GM13977 (cell line): Measurements from ENCODE around the gene PKM.

Experiments used
- DNase-seq: peaks from one replicate; pipeline ENCODE4 v3.0.0; 2012; ENCODE audit warnings: low spot score
- CTCF ChIP-seq: IDR thresholded peaks from 2 replicates; pipeline ENCODE4 v1.5.1; 2012; ENCODE audit warnings: mild to moderate bottlenecking, control low read depth; ENCODE audit not compliant: insufficient read depth; ENCODE audit errors: extremely low read depth, missing control alignments
- in situ Hi-C: fragments of 300-500 bp; cut with MboI; formaldehyde crosslinking; loops from one replicate; pipeline ENCODE4 v1.12.0; 2022; ENCODE audit warnings: low sequenced_read_pairs, low pct_unique_long_range_greater_than_20kb, mixed read lengths, inconsistent platforms; ENCODE audit not compliant: unreplicated experiment

PKM gene

GRCh38 chr15:72236381-72237003 is 5.5 kb upstream of the PKM start:
- DNase-seq: no peak
- in situ Hi-C loops: no loop called here
- no peak for TF ChIP-seq CTCF

GRCh38 chr15:72235298-72235697 is 4.3 kb upstream of the PKM start:
- DNase-seq: no peak
- no peak for TF ChIP-seq CTCF
- in situ Hi-C loops: no loop called here

GRCh38 chr15:72233769-72234168 is 2.8 kb upstream of the PKM start:
- in situ Hi-C loops: no loop called here
- TF ChIP-seq CTCF: no peak
- DNase-seq: no peak

GRCh38 chr15:72231833-72232478 is 966 bp upstream of the PKM start:
- peak; percentile 40 for DNase-seq
- in situ Hi-C loops: no loop called here
- no peak for TF ChIP-seq CTCF

GRCh38 chr15:72230197-72231065 is 559 bp downstream of the PKM start:
- peak; percentile 75 for DNase-seq
- TF ChIP-seq CTCF: no peak
- in situ Hi-C loops: no loop called here

- in situ Hi-C loops: no loop called here
- no peak for TF ChIP-seq CTCF
- no peak for DNase-seq
Observed at GRCh38 chr15:72229947-72230196, 1.1 kb downstream of the PKM start.
